HL-60 (cell line): ENCODE results near the gene RBMX2.
A peak's percentile ranks its signal among the peaks of the same experiment; 100 is the strongest.

Experiments used
- CTCF ChIP-seq: IDR thresholded peaks from one replicate; pipeline ENCODE4 v1.5.1; 2011; ENCODE audit warnings: low read length, control low read depth, inconsistent platforms; ENCODE audit not compliant: insufficient read depth
- GABPA ChIP-seq: IDR thresholded peaks from 2 replicates; pipeline ENCODE4 v1.6.1; 2012; ENCODE audit warnings: low read depth
- POLR2AphosphoS5 ChIP-seq: IDR thresholded peaks from 2 replicates; pipeline ENCODE4 v1.6.1; 2012; ENCODE audit warnings: low read depth
- SPI1 ChIP-seq: IDR thresholded peaks from 2 replicates; pipeline ENCODE4 v1.6.1; 2012; ENCODE audit warnings: low read depth, mild to moderate bottlenecking, borderline replicate concordance
- TF ChIP-seq, protein P1 (sequence below): IDR thresholded peaks from 2 replicates; pipeline ENCODE4 v1.6.1; 2012; ENCODE audit warnings: low read depth; ENCODE audit not compliant: insufficient replicate concordance

DNA sequence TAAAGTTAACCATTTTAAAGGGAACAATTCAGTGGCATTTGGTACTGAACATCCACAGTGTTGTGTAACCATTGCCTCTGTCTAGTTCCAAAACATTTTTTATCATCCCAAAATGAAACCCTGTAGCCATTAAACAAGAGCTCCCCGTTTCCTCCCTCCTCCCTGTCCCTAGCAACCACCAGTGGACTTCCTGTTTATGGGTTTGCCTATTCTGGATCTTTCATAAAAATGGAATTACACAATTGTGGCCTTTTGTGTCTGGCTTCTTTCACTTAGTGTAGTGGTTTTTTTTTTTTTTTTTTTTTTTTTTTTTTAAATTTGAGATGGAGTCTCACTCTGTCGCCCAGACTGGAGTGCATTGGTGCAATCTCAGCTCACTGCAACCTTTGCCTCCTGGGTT, 11.6 kb downstream of the RBMX2 start:
- TF ChIP-seq CTCF (no peak), POLR2AphosphoS5 (no peak), GABPA (no peak), SPI1 (peak; percentile 54; the same call in 1 of the 2 replicates)
- TF ChIP-seq, protein P1, sequence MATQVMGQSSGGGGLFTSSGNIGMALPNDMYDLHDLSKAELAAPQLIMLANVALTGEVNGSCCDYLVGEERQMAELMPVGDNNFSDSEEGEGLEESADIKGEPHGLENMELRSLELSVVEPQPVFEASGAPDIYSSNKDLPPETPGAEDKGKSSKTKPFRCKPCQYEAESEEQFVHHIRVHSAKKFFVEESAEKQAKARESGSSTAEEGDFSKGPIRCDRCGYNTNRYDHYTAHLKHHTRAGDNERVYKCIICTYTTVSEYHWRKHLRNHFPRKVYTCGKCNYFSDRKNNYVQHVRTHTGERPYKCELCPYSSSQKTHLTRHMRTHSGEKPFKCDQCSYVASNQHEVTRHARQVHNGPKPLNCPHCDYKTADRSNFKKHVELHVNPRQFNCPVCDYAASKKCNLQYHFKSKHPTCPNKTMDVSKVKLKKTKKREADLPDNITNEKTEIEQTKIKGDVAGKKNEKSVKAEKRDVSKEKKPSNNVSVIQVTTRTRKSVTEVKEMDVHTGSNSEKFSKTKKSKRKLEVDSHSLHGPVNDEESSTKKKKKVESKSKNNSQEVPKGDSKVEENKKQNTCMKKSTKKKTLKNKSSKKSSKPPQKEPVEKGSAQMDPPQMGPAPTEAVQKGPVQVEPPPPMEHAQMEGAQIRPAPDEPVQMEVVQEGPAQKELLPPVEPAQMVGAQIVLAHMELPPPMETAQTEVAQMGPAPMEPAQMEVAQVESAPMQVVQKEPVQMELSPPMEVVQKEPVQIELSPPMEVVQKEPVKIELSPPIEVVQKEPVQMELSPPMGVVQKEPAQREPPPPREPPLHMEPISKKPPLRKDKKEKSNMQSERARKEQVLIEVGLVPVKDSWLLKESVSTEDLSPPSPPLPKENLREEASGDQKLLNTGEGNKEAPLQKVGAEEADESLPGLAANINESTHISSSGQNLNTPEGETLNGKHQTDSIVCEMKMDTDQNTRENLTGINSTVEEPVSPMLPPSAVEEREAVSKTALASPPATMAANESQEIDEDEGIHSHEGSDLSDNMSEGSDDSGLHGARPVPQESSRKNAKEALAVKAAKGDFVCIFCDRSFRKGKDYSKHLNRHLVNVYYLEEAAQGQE = no peak
